HG02970 (cell line): ENCODE results near the gene SHROOM4.

Source experiments
- ATAC-seq: cut with Tn5 transposase; IDR thresholded peaks from one replicate; pipeline ENCODE4 v1.9.1; 2021; ENCODE audit warnings: mild to moderate bottlenecking, moderate library complexity, moderate number of reproducible peaks; ENCODE audit not compliant: unreplicated experiment, low FRiP score

The SHROOM4 gene

GRCh38 chrX:50798783-50799182 is 15.2 kb downstream of the SHROOM4 start:
- no peak for ATAC-seq

GRCh38 chrX:50787099-50787498 is 26.9 kb downstream of the SHROOM4 start:
- ATAC-seq: no peak

- ATAC-seq: no peak
Measured at GRCh38 chrX:50780144-50780543, 33.9 kb downstream of the SHROOM4 start.

GRCh38 chrX:50779694-50780093 is 34.3 kb downstream of the SHROOM4 start:
- no peak for ATAC-seq

- no peak for ATAC-seq
Measured at GRCh38 chrX:50778272-50778671, 35.7 kb downstream of the SHROOM4 start.

GRCh38 chrX:50776248-50776647 is 37.7 kb downstream of the SHROOM4 start:
- ATAC-seq: no peak

GRCh38 chrX:50771382-50771781 is 42.6 kb downstream of the SHROOM4 start:
- ATAC-seq: no peak

GRCh38 chrX:50770702-50771101 is 43.3 kb downstream of the SHROOM4 start:
- no peak for ATAC-seq

- ATAC-seq: no peak
Measured at GRCh38 chrX:50769389-50770063, 44.5 kb downstream of the SHROOM4 start.

GRCh38 chrX:50768801-50769200 is 45.2 kb downstream of the SHROOM4 start:
- ATAC-seq: no peak

GRCh38 chrX:50765986-50766385 is 48.0 kb downstream of the SHROOM4 start:
- no peak for ATAC-seq

- ATAC-seq: no peak
Measured at GRCh38 chrX:50762578-50762977, 51.4 kb downstream of the SHROOM4 start.

- no peak for ATAC-seq
Measured at GRCh38 chrX:50756276-50756675, 57.7 kb downstream of the SHROOM4 start.

- ATAC-seq: no peak
Measured at GRCh38 chrX:50751091-50751490, 62.9 kb downstream of the SHROOM4 start.

GRCh38 chrX:50747471-50747900 is 66.5 kb downstream of the SHROOM4 start:
- no peak for ATAC-seq

- ATAC-seq: no peak
Measured at GRCh38 chrX:50736656-50737055, 77.3 kb downstream of the SHROOM4 start.

GRCh38 chrX:50726296-50726695 is 87.7 kb downstream of the SHROOM4 start:
- no peak for ATAC-seq

GRCh38 chrX:50725310-50725709 is 88.7 kb downstream of the SHROOM4 start:
- no peak for ATAC-seq

GRCh38 chrX:50723006-50723405 is 91.0 kb downstream of the SHROOM4 start:
- no peak for ATAC-seq

GRCh38 chrX:50721764-50722521 is 92.1 kb downstream of the SHROOM4 start:
- no peak for ATAC-seq

- no peak for ATAC-seq
Measured at GRCh38 chrX:50719614-50720013, 94.4 kb downstream of the SHROOM4 start.

GRCh38 chrX:50718776-50719175 is 95.2 kb downstream of the SHROOM4 start:
- no peak for ATAC-seq
